AG08396 (cell line): ENCODE measurements around the gene SPINK4.

ENCODE experiments used
- DNase-seq: peaks from one replicate; pipeline ENCODE4 v3.0.0; 2012; ENCODE audit warnings: low spot score, mixed read lengths

SPINK4 gene

DNA sequence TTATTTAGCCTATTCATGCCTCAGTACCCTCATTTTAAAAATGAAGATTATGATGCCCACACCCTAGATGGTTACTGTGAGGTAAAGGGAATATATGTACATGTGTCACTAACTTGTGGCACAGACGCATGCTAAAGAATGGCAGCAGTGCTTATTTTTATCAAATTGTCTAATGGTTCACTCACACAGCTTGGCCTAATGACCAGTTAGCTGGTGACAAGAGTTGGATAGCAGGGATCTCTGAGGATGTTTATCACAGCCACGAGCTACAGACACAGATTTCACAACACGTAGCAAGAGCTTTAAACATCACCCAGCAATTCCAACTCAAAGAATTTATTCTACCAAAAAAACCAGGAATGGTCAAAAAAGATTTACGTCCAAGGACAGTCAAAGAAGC, 17.3 kb downstream of the SPINK4 start:
- no peak for DNase-seq

DNA sequence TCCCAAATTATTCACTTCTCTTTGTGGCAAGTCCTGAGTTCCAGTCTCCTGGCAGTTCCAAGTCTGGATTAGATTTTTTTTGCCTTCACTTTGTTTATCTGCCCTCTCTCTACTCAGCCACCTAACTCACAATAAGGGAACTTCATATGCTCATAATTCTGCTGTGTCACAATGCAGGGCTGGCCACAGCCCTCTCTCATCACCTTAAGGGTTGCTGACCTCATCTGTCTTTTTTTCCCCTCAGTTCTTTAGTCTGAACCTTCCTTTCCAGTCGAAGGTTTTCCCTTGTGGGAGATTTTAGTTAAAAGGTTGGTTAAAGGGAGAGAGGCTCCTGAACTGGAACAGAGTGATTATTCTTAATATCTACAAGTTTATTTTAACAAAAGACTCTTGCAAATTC, 20.4 kb downstream of the SPINK4 start:
- no peak for DNase-seq

DNA sequence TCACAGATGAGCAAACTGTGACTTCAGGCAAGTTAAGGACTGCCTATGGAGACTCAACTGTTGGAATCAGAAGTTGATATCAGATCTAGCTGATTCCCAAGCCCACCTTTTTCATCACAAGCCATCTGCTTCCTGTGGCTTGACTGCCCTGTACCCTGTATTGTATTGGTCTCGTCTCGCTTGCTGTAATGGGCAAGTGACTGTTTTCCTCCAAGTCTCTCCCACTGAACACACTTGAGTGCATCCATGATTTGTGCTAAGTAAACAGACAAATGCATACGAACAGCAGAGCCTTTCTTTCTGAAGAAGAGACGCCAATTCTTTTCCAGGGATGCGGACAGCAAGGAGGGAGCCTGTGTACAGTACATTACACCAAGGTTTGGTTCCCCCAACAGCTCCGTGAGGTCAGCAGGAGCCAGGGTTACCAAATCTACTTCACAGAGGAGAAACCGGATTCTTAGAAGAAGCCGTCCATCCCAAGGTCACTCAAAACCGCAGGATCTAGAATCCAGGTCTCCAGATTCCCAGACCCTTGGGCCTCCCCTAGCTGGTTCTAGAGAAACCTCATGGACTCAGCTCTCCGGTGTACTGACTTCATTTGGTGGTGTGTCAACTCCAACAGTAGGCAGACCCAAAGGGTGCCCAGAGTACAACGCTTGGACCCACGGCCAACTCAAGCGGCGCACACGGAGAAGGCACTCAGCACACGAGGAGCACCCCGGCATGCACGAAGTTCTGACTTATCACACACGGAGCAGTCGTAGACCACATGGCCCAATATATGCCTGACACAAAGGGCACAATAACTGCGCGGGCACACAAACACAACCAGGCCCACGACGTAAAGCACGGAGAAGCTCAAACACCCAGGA, 23.4 kb downstream of the SPINK4 start:
- DNase-seq = peak; percentile 35

DNA sequence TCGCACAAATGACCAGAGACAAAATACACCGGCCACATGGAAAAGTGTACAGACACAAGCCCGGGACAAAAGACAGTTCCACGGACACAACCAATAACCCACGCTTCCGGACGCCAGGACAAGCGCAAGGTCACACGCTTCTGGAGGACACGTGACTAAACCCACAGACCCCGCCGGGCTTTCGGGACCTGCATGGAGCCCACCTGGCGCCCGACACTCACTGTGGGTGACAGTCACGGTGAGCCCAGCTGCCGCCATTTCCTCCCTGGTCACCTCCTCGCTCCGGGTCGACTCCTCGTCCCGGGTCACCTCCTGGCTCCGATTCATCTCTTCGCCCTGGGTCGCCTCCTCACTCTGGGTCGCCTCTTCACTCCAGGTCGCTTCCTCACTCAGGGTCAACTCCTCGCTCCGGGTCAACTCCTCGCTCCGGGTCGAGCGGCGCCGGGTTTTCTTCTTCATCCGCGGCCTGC, 24.1 kb downstream of the SPINK4 start:
- DNase-seq = peak; percentile 24

DNA sequence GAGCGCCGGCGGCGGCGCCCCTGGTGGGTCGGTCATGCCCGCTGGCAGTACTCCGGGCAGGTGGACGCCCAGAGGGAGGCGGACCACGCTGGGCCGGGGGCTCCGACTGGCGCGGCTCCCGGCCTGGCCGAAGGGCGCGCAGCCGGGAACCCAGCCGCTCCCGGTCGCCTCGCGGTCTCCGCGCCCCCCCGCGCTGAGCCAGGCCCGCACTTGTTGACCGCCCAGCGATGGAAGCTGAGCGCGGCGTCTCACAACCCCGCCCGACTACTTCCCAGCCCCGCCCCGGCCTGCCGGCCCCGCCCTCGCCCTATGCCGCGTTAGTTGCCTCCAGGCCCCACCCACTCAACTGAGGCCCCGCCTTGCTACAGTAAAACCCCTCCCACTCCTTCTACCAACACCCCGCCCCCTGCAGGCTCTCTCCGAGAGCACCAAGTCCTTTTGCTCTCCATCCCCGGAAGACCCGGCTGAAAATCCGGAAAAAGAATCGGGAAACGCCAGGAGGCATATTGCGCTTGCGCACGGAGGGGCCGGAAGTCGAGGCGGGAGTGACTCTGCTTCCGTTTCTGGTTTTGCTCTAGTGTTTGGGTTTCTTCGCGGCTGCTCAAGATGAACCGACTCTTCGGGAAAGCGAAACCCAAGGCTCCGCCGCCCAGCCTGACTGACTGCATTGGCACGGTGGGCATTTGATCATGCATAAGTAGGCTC, 24.7 kb downstream of the SPINK4 start, which contains the start of the genes BAG1 and CHMP5:
Gene BAG1 (minus strand): TSS at position 236 of the 705 bp plus-strand sequence.
Gene CHMP5 (plus strand): TSS at position 577 of the 705 bp plus-strand sequence. CDS start 30 bp downstream, at position 607.
- DNase-seq = peak; percentile 98

DNA sequence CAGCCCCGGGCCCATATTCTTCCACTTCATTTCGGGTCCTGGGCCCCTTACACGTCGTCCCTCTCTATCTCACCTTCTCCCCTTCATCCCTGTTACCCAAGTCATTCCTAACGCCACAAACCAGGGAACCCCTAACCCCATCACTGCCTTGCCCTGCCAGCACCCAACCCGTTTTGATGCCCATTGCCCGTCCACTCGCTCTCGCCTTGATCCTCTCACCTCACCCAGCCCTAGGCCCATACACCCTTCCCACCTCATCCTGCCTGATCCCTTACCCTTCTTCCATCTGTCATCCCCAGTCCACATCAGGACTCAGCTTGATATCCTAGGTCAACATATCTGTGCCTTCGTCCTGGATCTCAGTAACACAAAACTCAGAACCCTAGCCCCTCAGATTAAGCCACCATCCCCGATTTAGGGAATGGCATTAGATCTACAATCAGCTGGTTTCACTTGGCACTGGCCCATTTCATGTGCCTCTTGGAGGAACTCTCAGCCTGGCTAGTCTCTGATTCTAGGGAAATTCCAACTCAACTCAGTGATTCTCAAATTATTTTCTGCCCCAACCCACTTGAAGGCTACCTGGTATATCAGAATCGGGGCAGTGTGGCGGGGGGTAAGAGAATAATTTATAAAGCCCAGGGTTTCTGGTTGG, 25.4 kb downstream of the SPINK4 start:
- no peak for DNase-seq

DNA sequence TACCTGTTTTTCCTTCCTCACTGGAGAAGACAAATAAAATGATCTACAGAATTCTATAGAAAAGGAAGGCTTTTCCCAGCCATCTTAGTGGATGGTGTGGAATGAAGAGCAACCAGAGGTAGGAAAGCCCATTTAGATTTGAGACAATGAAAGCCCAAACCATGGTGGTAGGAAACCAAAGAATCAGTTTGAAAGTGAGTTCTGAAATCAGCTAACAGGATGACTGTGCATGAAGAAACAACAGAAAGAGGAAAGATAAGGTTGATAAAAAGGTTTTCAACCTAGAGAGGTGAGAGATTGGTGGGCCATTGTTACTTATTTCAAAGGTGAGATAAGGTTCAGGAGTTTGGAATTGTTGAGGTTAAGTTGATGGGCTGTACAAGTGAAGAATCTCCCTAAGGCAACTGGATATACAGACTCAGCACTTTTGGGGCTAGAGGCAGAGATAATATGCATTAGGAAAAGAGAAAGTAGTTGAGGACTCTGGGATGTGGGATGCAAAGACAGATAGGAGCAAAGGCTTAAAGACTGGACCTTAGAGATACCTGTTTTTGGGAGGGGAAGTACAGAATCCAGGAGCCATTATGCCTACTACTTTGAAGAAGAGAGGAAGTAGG, 27.3 kb downstream of the SPINK4 start:
- DNase-seq = no peak

DNA sequence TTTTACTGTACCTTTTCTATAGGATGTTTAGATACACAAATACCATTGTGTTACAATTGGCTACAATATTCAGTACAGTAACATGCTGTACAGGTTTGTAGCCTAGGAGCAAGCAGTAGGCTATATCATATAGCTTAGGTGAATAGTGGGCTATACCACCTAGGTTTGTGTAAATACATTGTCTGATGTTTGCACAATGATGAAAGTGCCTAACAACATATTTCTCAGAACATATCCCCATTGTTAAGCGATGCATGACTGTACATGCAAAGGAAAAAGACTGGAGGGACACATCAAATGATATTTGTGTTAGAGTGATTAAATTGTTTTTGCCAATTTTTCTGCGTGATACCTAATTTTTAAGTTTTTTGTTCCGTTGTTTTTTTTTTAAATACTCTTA, 30.2 kb downstream of the SPINK4 start:
- no peak for DNase-seq

DNA sequence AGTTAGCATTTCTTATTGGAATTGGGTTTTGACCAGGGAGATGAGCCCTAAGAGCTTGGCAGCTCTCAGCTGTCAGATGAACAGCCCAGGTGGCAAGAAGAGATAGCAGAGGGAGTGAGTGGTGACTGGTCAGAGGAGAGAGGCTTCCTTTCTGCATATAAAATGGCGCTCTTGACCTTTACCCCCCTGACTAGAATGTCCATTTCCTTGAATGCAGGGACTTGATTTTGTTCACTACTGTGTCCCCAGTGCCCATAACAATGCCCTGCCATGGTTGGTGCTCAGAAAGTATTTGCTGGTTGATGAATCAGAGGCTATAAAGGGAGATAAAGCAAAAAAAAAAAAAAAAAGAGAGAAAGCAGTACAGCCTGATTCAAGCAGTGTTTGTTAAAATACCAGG, 32.1 kb downstream of the SPINK4 start:
- DNase-seq = no peak

DNA sequence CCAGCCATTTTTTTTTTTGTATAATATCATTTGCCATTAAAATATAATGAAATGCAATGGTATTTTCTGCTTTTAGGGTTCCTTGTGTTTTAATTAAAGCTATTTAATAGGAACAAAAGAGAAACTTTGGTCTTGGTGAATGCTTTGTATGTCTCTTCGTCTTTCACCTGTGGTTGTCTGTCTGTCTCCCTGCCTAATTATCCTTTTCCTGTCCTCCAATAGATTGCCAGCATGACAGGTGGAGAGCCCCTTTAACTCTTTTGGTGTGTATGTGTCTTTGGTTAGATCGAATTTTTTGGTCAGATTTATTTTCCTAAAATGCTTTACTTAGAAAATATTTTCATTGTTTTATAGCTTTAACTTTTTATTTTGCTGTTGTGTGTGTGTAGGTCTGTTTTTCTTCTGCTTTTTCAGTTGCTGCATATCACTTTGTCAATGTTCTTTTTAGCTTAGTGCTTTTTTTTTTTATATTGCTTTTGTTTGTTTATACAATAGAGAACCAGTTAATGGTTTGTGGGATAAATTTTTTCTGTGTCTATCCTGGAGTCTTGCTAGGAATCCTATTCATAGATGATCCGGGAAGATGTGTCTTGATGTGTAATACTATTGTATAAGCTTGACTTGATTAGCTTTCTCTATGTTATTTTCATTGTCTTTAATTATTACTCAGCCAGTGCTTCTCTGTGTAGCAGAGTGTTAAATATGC, 33.5 kb downstream of the SPINK4 start:
- no peak for DNase-seq

DNA sequence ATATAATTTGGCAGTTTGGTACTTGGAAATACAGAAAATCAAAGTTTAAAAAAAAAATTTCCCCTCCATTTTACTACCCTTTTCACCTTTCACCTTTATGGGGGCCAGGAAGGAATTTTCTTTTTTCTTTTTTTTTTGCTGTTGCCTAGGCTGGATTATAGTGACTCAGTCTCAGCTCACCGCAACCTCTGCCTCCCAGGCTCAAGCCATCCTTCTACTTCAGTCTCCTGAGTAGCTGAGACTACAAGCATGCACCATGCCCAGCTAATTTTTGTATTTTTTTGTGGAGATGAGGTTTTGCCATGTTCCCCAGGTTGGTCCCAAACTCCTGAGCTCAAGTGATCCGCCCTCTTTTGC, 34.0 kb downstream of the SPINK4 start:
- DNase-seq = no peak

DNA sequence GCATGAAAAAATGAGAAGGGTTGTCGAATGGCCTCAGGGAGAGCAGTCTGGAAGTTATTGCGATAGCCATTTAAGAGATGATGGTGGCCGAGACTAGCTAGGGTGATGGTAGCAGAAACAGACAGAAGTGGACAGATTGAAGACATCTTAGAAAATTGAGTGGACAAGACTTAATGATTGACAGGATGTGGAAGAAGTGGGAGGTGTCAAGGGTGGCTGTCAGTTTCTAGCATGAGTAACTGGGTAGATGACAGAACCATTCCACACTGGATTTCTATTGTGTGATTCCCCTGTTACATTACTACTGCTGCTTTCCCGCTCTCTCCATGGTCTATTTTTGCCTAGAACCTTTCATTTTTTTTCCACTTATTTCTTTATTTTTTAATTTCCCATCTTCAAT, 37.5 kb downstream of the SPINK4 start:
- DNase-seq = no peak

DNA sequence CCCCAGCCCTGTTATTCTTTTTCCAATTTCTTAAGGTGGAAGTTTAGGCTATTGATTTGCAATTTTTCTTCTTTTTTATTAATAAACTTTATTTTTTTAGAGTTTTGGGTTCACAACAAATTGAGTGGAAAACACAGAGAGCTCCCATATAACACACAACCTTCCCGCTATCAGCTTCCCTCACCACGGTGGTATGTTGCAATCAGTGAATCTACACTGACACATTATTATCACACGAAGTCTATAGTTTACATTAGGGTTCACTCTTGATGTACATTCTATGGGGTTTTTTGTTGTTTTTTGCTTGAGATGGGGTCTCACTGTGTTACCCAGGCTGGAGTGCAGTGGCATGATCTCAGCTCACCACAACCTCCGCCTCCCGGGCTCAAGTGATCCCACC, 45.5 kb downstream of the SPINK4 start:
- DNase-seq = no peak

DNA sequence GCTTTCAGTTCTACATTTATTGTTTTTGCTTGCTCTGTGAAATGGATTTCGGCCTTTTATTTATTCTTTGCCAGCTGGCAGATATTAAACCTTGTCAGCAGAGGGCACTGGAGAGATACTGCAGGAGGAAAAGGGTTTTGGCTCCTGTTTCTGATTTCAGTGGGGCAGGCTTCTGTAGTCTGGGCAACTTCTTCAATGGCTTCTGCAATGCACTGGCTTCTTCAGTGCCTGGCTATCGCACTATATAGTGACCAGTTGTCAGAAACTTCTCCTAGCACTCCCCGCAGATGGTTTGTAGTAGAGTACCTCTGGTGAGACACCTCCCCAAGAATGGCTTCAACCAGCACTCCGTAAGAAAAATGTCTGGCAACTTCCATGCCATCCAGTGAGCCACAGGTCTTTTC, 47.1 kb downstream of the SPINK4 start:
- DNase-seq = peak; percentile 66

DNA sequence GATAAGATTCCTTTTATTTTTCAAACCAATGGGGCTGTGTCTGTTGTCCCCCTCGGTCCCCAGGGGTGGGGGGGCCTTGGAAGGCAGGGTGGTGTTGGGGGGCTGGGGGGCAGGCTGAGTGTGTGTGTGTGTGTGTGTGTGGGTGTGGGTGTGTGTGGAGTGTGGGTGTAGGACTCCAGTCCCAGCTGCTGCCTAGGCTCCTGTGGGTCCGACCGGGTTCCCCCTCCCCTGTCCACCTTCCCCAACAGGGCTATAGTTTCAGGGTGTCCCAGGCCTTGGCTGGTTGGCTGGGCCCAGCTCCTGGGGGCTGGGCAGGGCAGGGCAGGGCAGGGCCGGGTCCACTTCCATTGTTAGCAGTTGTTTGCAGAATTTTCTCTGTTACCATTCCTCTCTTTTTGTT, 48.3 kb downstream of the SPINK4 start:
- no peak for DNase-seq

DNA sequence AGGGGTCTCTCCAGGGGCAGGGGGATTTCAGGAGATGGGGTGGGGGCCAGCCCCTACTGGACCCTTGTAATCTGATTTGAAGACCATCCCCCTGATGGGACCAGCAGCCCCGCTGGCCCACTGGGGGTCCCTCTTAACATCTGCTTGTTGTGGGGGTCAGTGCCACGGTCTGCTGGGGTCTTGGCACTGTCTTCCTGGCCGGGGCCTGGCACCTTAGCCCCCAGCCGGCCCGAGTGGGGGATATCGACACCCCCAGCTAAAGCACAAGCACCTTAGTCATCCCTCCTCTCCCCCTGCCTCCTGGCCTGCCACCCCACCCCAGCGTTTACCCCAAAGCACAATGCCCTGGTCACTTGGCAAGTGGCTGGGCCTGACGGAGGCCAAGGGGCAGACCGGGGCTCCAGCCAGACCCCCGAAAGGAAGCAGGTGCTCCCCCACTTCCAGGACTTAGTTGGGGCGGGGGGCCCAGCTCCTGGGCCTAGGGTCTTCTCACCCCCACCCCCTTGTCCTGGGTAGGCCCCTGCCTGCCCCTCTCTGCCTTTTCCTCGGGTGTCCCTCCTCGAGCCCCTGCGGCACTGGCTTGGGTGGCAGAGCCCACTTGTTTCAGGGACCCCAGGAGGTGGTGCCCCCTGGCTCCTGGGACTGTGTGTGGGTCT, 49.0 kb downstream of the SPINK4 start:
- DNase-seq = no peak

DNA sequence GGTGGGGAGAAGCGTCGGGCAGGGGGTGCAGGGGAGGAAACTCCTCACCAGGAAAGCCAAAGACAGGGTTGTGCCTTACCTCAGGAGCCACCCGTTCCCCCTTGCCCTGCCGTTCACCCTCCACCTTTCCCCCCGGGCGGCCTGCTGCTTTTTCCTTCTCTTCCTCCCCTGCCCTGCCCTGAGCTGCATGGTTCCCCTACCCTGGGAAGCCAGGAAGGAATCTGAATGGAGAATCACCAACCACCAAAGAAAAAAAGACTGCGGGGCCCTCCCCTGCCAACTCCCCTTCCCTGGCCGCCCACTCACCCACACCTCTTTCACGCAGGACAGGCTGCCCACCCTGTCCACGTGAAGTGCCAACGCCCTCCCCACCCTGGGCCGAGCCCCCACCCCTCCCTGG, 49.5 kb downstream of the SPINK4 start:
- no peak for DNase-seq

DNA sequence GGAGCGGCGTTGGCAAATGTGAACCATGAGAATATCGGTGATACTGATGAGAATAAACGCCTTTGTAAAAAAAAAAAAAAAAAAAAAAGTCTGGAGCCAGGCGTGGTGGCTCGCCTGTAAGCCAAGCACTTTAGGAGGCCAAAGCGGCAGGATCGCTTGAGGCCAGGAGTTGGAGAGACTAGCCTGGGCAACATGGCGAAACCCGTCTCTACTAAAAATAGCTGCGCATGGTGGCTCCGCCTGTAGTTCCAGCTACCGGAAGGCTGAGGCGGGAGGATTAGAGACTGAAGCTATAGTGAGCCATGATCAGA, 49.9 kb downstream of the SPINK4 start:
- DNase-seq = no peak

DNA sequence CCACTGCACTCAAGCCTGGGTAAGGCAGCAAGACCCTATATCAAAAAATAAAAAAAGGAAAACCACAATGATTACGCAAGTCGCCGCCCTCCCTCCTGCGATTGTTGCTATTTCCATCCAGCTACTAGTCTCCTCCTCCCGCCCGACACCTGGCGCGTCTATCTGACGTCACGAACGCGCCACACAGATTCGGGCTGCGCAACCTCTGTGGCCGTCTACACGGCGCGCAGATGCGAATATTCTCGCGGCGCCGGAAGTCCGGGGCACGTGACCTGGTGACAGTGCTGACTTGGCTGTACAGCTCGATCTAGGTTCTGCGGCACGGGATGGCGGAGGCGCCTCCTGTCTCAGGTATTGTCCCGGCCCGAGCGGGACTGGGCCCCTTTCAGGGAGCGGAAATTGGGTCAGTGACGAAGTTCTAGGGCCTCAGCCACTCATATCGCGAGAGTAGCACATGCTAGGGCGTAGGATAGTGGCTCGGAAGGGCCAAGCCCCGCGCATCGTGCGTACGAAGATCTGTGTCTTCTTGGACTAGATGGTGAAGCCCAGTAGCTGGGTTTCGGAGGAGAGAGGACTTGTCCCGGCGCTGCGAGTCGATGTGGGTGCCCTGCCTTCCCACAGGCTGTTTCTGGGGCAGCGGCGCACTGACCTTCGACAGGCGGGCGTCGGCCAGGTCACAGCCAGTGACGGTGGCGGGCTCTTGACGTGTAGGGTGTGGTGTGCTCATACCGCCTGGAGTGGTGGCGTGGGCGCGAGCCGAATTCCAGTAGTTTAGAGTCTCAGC, 50.5 kb downstream of the SPINK4 start, which contains the start of gene NFX1:
Gene NFX1 (plus strand): TSS at position 270 of the 784 bp plus-strand sequence. CDS start 57 bp downstream, at position 327.
- DNase-seq = peak; percentile 95

DNA sequence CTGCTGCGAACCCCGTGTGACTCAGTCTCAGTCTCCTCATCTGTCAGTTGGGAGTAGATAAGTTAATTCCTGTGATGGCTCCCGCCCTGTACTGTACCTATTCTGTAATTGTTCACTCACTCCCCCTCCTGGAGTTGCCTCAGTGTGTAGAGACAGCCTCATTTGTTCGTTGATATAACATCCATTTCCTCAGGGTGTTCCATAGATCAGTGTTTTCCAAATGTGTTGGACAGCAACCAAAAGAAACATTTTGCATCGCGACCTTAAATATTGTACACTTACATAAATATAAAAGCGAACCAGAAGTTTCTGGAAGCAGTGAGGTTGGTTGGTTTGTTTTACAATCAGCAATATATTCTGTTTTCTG, 51.0 kb downstream of the SPINK4 start:
- DNase-seq = no peak
